GM19023 (cell line): ENCODE data around the gene ARHGAP24.
A peak's percentile ranks its signal among the peaks of the same experiment; 100 is the strongest.

Experiments
- ATAC-seq: cut with Tn5 transposase; IDR thresholded peaks from one replicate; pipeline ENCODE4 v1.9.1; 2021; ENCODE audit warnings: mild to moderate bottlenecking, moderate library complexity; ENCODE audit not compliant: unreplicated experiment

ARHGAP24 gene

DNA sequence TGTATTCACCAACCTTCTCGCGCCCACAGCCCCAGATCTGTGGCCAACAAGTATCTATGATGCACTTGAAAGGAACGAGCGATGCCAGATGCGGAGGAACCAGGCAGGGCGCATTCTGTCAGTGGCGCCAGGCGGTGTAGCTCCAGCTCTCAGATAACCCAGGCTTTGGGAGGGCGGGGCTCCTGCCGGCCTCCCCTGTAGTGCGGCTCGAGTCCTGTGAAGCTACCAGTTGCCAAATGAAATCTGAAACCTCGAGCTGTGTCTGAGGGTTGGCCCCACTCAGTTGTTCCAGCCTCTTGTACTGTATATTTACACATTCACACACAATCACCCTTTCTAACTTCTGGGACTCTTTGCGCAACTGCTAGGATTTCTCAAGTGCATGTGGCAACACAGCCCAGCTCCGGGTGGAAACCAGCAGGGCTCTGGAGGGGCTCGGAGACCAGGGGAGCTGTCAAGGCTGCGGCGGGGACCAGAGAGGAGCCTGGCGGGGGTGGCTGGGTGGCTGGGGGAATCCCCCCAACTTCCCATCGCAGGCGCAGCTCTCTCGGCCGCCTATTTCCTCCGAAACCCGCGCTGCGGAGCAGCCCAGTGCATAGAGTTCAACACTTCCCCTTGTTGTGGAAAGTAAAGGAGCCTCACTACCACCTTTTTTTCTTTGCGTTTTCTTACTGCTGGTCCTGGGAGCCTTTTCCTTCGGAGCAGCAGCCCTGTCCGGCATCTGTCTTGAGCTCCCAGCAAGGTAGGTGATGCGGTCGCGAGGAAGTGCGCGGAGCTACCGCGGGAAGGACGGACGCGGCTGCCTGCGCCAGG, at the start of gene ARHGAP24:
ARHGAP24 (plus strand) TSS at position 333 of the 813 bp plus-strand sequence.
- peak; percentile 94 for ATAC-seq

DNA sequence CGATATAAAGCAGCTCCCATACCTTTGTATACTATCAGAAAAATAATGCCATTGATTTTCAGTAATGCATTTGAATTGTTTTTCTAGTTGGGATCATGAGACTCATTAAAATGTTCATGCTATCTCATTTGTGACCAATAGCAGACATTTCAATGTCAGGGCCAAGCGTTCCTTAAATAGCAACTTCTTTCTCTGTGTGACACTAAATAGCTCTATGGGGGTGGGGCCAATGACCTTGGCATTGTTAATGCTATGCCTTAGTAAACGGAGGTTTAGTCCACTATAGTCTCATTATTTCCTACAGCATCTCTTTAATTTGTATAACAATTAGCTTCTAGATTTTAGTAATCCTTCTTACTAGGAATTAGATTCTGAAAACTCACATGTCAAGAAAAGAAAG, 48.6 kb upstream of the ARHGAP24 start:
- no peak for ATAC-seq

DNA sequence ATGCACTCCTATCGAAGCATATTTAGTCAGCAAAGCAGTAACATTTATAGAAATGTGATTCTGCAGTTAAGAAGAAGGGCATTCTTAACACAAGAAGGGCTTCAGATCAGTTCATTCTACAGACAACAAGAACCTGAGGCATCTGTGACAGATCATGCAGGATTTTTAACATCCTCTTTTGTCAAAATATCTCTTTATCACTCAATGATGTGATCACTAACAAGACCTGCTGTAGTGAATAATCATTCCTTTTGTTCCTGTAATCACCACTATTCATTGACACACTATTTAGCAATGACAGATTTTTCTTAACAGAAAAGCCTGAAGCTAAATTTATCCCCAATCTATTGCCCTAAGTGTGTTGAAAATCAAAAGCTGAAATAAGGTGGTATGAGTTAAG, 47.8 kb upstream of the ARHGAP24 start:
- ATAC-seq = no peak

- ATAC-seq = no peak
These were observed 44.7 kb upstream of the ARHGAP24 start for GRCh38 chr4:85430226-85430625.

GRCh38 chr4:85430697-85431096, 44.3 kb upstream of the ARHGAP24 start:
- ATAC-seq = no peak

- no peak for ATAC-seq
These were observed 43.8 kb upstream of the ARHGAP24 start for GRCh38 chr4:85431156-85431555.

GRCh38 chr4:85431881-85432485, 43.0 kb upstream of the ARHGAP24 start:
- ATAC-seq = no peak

GRCh38 chr4:85445050-85445639, 29.8 kb upstream of the ARHGAP24 start:
- no peak for ATAC-seq

GRCh38 chr4:85446141-85446861, 28.6 kb upstream of the ARHGAP24 start:
- no peak for ATAC-seq

- ATAC-seq = no peak
These were observed 25.8 kb upstream of the ARHGAP24 start for GRCh38 chr4:85448906-85449890.

DNA sequence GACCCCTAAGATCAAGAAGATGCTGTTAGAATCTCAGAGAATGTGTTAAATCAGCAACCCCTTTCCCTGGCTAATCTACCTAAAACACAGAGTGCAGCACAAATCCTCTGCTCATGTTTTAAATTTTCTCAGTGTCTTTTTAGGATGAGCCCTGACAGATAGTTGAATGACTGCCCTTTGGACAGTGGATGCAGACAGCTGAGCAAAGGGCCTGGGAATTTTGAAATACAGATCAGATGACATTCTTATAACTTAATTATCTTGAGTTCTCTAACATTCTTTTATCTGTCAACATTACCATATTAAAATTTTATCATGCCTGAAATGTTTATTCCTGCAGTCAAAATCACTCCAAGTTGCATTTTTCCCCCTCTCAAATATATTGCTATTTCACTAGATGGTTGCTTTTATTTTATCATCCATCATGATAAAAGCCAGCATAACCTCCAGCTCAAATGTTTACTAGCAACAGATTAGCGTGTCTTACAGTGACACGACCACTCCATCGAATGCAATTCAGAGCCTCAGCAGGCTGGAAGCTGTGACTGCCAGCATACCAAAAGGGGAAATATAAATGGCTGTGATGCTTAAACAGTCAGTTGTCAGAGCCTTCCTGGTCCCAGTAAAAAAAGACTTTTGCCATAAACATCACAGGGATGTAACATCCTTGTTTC, 22.8 kb upstream of the ARHGAP24 start:
- no peak for ATAC-seq

- ATAC-seq = no peak
These were observed 19.0 kb upstream of the ARHGAP24 start for GRCh38 chr4:85455942-85456341.

DNA sequence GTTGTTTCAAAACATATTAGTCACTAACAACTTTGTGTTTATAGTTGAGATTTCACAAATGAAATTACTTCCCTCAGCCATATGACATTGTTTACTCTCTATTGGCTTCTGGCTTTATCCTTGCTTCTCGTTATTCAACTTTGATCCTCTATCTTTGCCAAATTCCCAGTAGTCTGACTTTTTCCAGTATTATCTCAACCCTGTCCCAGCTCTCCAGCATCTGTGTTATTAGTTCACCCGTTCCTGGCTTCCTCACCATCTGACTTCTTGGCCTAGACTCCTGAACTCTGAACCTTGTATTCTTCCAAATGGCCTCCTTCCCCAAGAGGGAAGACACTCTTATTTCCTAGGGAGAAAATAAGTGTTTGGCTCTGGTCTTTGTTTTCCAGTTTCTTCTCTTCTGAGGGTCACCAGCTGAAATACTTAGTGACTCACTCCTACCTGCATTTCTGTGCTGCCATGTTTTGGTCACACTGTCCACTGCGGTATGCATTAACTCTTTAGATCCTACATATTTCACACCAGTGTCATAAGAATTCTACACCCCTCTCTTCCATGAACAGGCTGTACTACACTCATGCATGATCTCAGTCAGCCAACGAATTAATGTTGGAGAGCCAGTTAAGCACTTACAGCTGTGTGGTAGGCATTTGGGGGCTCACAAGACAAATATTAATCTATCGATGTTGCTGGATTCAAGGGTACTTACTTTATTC, 17.0 kb upstream of the ARHGAP24 start:
- no peak for ATAC-seq

DNA sequence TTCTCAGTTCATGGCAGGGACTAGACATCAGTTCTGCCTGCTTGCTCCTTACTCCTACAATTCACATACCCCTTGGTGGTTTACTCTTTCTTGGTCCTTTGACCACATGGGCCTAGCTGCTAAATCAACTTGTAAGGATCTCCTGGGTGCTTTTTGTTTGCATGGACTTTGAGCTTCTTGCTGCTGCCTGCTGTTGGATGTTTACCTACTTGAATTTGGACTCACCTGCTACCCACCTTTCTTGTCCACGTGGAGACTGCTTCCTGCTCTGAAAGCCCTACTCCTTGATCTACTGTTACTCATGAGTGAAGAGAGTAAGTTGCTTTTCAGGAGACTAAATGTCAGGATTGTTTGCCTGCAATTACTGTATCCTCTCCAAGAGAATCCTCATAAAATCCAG, 15.2 kb upstream of the ARHGAP24 start:
- no peak for ATAC-seq

DNA sequence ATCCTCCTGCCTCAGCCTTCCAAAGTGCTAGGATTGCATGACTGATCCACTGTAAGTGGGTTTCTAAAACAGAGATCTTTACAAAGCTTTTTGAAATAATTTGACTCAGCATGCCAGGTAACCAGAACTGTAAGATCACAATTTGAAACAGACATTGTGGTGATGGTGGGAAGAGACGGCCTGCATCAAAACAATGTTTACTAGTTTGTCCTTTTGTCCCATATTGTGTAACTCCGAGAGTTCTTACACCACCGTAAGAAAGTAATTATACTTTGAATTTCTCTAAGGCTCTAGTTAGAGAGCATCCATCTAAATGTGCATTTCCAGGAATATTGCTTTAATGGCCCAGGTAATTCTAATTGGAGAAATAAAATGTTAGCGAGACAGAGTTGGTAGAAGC, 594 bp upstream of the ARHGAP24 start:
- no peak for ATAC-seq

GRCh38 chr4:85475631-85476233, 782 bp downstream of the ARHGAP24 start:
- no peak for ATAC-seq

DNA sequence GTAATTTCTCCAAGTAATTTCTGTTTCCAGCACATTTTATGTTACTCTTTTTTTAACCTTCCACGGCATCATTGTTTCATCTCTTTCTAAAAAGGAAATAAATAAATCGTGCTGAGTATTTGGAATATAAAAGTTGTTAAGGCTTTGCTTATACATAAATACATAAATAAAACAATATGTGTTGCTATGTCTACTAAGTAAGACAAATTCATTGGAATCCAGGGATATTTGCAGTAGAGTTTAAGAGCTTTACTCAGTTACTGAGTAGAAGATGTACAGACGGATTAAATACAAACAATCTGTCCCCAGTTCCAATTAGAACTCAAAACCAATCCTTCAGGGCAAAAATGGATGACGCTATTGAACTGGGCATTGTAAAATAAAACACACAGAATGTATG, 1.4 kb downstream of the ARHGAP24 start:
- no peak for ATAC-seq

GRCh38 chr4:85477534-85477933, 2.6 kb downstream of the ARHGAP24 start:
- no peak for ATAC-seq

GRCh38 chr4:85478576-85478975, 3.6 kb downstream of the ARHGAP24 start:
- ATAC-seq = no peak
